ENCODE data around the gene GNAL. TPM values are rescaled to one million over a fixed set of nuclear protein-coding genes. Genes with fewer than 3 reads are reported as not detected.
"Not testable (repeated sequence)": the region's sequence is repeated elsewhere in the genome, so short reads cannot be mapped to it uniquely, and the experiment has no call there.

The GNAL gene
- total and polyA plus RNA-seq, 11 donors, result 0.76 to 5.9 (median 1.6) TPM

DNA sequence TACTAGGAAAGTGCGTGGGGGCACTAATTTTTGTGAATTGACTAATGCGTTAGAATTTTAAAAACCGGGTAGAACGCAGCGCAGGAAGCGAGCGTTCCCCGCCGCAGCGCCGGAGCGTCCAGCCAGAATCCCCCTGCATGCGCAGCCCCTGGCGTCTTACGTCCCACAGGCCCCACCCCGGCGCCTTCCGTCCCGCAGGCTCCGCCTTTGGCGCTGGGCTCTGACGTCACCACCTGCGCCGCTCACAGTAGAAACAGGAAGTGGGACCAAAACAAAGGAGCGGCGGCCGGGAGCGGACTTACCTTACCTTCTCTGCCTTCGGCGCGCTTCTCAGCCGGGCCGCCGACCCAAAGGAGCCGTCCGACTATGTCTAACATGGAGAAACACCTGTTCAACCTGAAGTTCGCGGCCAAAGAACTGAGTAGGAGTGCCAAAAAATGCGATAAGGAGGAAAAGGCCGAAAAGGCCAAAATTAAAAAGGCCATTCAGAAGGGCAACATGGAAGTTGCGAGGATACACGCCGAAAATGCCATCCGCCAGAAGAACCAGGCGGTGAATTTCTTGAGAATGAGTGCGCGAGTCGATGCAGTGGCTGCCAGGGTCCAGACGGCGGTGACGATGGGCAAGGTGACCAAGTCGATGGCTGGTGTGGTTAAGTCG lies 162.2 kb downstream of the GNAL start, which contains the start of gene CHMP1B:
Gene CHMP1B, plus strand, starts transcription at position 268 of the 660 bp plus-strand sequence. Its CDS starts 99 bp downstream, at position 367.
- WGBS, 4 donors, result 0 to 1% (median 0%) methylated on average over 47 to 53 of the region's 53 CpGs
- peak within 1 kb of the TSS; percentile 86 to 98 (median 94) for H3K27ac ChIP-seq
- H3K36me3 ChIP-seq, result peaks cover 0 to 21% (median 6%) of the 10 kb centered on the region in 9 donors
- ATAC-seq (peak; percentile 97 to 99 (median 99)), DNase-seq (peak; percentile 98 to 99 (median 99))
- peaks cover 5 to 44% (median 21%) of the 10 kb centered on the region in 12 donors for H3K4me1 ChIP-seq
- TF ChIP-seq, protein P1, sequence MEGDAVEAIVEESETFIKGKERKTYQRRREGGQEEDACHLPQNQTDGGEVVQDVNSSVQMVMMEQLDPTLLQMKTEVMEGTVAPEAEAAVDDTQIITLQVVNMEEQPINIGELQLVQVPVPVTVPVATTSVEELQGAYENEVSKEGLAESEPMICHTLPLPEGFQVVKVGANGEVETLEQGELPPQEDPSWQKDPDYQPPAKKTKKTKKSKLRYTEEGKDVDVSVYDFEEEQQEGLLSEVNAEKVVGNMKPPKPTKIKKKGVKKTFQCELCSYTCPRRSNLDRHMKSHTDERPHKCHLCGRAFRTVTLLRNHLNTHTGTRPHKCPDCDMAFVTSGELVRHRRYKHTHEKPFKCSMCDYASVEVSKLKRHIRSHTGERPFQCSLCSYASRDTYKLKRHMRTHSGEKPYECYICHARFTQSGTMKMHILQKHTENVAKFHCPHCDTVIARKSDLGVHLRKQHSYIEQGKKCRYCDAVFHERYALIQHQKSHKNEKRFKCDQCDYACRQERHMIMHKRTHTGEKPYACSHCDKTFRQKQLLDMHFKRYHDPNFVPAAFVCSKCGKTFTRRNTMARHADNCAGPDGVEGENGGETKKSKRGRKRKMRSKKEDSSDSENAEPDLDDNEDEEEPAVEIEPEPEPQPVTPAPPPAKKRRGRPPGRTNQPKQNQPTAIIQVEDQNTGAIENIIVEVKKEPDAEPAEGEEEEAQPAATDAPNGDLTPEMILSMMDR (IDR thresholded peaks at IDR 0.05), result no peak
- peak; percentile 81 to 98 for TF ChIP-seq POLR2A (IDR thresholded peaks at IDR 0.05)
- no peaks in the 10 kb centered on the region for H3K27me3 ChIP-seq
- H3K4me3 ChIP-seq, result peak within 1 kb of the TSS; percentile 63 to 99 (median 86)
- no peaks in the 10 kb centered on the region for H3K9me3 ChIP-seq
- intact Hi-C loops (cut with DNase I), result loop anchor here (1.0 to 10.0 kb wide), 11 partner anchors 51 to 196 kb away; partner anchors contain the start of genes MPPE1 (in 9 of the 10) and IMPA2 (in 3 of the 10)

- H3K9me3 ChIP-seq, result no peaks in the 10 kb centered on the region
- H3K4me1 ChIP-seq, result peaks cover 5 to 48% (median 22%) of the 10 kb centered on the region in 12 donors
- intact Hi-C loops (cut with DNase I), result loop anchor here (1.0 to 10.0 kb wide), 11 partner anchors 50 to 197 kb away; partner anchors contain the start of genes MPPE1 (in 9 of the 10) and IMPA2 (in 3 of the 10)
- WGBS, 4 donors, result 1% methylated on average over 10 to 23 of the region's 23 CpGs
- H3K36me3 ChIP-seq, result peaks cover 0 to 21% (median 6%) of the 10 kb centered on the region in 9 donors
- TF ChIP-seq, protein P1 (IDR thresholded peaks at IDR 0.05), result no peak
- no peak for TF ChIP-seq POLR2A (IDR thresholded peaks at IDR 0.05)
- H3K27ac ChIP-seq, result peak overlapping the region; percentile 81 to 98 (median 94)
- ATAC-seq (peak in 3 of 4 donors; percentile 6 to 26 (median 13)), DNase-seq (peak in 4 of 5 donors; percentile 19 to 48 (median 34))
- no peaks in the 10 kb centered on the region for H3K27me3 ChIP-seq
- peak overlapping the region; percentile 63 to 99 (median 86) for H3K4me3 ChIP-seq
These were observed 162.8 kb downstream of the GNAL start for GRCh38 chr18:11851806-11852337.

- Histone ChIP-seq H3K36me3 (peaks cover 0 to 21% (median 6%) of the 10 kb centered on the region in 9 donors), H3K4me1 (peaks cover 5 to 64% (median 27%) of the 10 kb centered on the region in 12 donors)
- intact Hi-C loops (cut with DNase I), result loop anchor here in 7 of 10 donors (5.0 to 10.0 kb wide), 6 partner anchors 48 to 200 kb away; partner anchors contain the start of gene MPPE1 (in 5 of the 7)
- not testable (repeated sequence) for ATAC-seq, DNase-seq, H3K27ac ChIP-seq, H3K9me3 ChIP-seq, H3K27me3 ChIP-seq, H3K4me3 ChIP-seq
- WGBS, 4 donors, result 86 to 96% (median 93%) methylated on average over 6 of the region's 6 CpGs
These were observed 165.5 kb downstream of the GNAL start for GRCh38 chr18:11854554-11854953.

- ATAC-seq (peak; percentile 51 to 95 (median 92)), DNase-seq (peak in 4 of 5 donors; percentile 36 to 90 (median 59))
- Histone ChIP-seq H3K4me1 (peaks cover 5 to 65% (median 25%) of the 10 kb centered on the region in 12 donors), H3K27ac (peak overlapping the region in 11 of 12 donors; percentile 34 to 83 (median 67)), H3K36me3 (peaks cover 0 to 21% (median 6%) of the 10 kb centered on the region in 9 donors), H3K27me3 (no peaks in the 10 kb centered on the region), H3K9me3 (no peaks in the 10 kb centered on the region), H3K4me3 (peak overlapping the region in 5 of 12 donors; percentile 5 to 17 (median 8))
- intact Hi-C loops (cut with DNase I), result loop anchor here in 4 of 10 donors (5.0 to 10.0 kb wide), 4 partner anchors 47 to 220 kb away; partner anchors contain the start of gene MPPE1 (in 1 of the 4)
- TF ChIP-seq, protein P1 (IDR thresholded peaks at IDR 0.05), result no peak
- peak in 1 of 2 donors; percentile 16 for TF ChIP-seq POLR2A (IDR thresholded peaks at IDR 0.05)
- WGBS, 4 donors, result 45 to 46% (median 45%) methylated on average over 11 of the region's 11 CpGs
These were observed 168.3 kb downstream of the GNAL start for GRCh38 chr18:11857177-11857887.

Data from heart left ventricle (tissue), 16 donors.